ENCODE results near the gene ARG1. TPM values are rescaled to one million over a fixed set of nuclear protein-coding genes. Genes with fewer than 3 reads are reported as not detected.

ARG1 gene
- polyA plus RNA-seq, 2 of the 4 experiments (the other 2 are of a cell fraction): not detected

GRCh38 chr6:131555992-131556391 lies 17.0 kb upstream of the ARG1 start:
- ChIA-PET POLR2A (no interaction called here), CTCF (no interaction called here)
- Histone ChIP-seq H3K4me2 (no peak overlapping the region), H3K4me3 (no peak overlapping the region), H3K4me1 (no peaks in the 10 kb centered on the region), H3K9me3 (no peaks in the 10 kb centered on the region), H3K27ac (no peak overlapping the region)
- TF ChIP-seq MAFK (IDR thresholded peaks at IDR 0.05; ENCODE audit: partially characterized antibody) (no peak), PHF8 (IDR thresholded peaks at IDR 0.05; ENCODE audit: borderline replicate concordance, low read depth) (no peak), REST (IDR thresholded peaks at IDR 0.05) (no peak), EHMT2 (IDR thresholded peaks at IDR 0.05; ENCODE audit: low read depth) (no peak), RAD21 (conservative IDR thresholded peaks at IDR 0.05 in 1 of 2, IDR thresholded peaks at IDR 0.05 in 1 of 2) (no peak), HEYL (CRISPR knock-in tag; IDR thresholded peaks at IDR 0.05) (no peak), ZSCAN20 (CRISPR knock-in tag; IDR thresholded peaks at IDR 0.05) (no peak), RARB (CRISPR knock-in tag; IDR thresholded peaks at IDR 0.05) (no peak), NPAS2 (CRISPR knock-in tag; IDR thresholded peaks at IDR 0.05; ENCODE audit: borderline replicate concordance) (no peak), ATOH8 (CRISPR knock-in tag; IDR thresholded peaks at IDR 0.05; ENCODE audit: low read depth) (no peak), CEBPB (IDR thresholded peaks at IDR 0.05) (no peak), CHD4 (IDR thresholded peaks at IDR 0.05; ENCODE audit: borderline replicate concordance) (no peak), FOSL2 (IDR thresholded peaks at IDR 0.05) (no peak), FOSL2 (CRISPR knock-in tag; IDR thresholded peaks at IDR 0.05) (no peak)
- TF ChIP-seq, protein P1, sequence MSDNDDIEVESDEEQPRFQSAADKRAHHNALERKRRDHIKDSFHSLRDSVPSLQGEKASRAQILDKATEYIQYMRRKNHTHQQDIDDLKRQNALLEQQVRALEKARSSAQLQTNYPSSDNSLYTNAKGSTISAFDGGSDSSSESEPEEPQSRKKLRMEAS (IDR thresholded peaks at IDR 0.05): no peak
- TF ChIP-seq, protein P2, sequence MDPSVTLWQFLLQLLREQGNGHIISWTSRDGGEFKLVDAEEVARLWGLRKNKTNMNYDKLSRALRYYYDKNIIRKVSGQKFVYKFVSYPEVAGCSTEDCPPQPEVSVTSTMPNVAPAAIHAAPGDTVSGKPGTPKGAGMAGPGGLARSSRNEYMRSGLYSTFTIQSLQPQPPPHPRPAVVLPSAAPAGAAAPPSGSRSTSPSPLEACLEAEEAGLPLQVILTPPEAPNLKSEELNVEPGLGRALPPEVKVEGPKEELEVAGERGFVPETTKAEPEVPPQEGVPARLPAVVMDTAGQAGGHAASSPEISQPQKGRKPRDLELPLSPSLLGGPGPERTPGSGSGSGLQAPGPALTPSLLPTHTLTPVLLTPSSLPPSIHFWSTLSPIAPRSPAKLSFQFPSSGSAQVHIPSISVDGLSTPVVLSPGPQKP (IDR thresholded peaks at IDR 0.05; ENCODE audit: low read depth, low read length): no peak
- TF ChIP-seq, protein P3, sequence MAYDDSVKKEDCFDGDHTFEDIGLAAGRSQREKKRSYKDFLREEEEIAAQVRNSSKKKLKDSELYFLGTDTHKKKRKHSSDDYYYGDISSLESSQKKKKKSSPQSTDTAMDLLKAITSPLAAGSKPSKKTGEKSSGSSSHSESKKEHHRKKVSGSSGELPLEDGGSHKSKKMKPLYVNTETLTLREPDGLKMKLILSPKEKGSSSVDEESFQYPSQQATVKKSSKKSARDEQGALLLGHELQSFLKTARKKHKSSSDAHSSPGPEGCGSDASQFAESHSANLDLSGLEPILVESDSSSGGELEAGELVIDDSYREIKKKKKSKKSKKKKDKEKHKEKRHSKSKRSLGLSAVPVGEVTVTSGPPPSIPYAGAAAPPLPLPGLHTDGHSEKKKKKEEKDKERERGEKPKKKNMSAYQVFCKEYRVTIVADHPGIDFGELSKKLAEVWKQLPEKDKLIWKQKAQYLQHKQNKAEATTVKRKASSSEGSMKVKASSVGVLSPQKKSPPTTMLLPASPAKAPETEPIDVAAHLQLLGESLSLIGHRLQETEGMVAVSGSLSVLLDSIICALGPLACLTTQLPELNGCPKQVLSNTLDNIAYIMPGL (CRISPR knock-in tag; IDR thresholded peaks at IDR 0.05; ENCODE audit: borderline replicate concordance): no peak
- FAIRE-seq (no peak), ATAC-seq (no peak), DNase-seq (ENCODE audit: low read depth in 1 of 2, low spot score in 1 of 2) (no peak)

- ATAC-seq: no peak
Observed at GRCh38 chr6:131558922-131559321, 14.1 kb upstream of the ARG1 start.

More at GRCh38 chr6:131558922-131559321, 14.1 kb upstream of the ARG1 start:
- TF ChIP-seq PBX3 (IDR thresholded peaks at IDR 0.05) (no peak), ZSCAN20 (CRISPR knock-in tag; IDR thresholded peaks at IDR 0.05) (no peak), ZNF302 (CRISPR knock-in tag; IDR thresholded peaks at IDR 0.05) (no peak), EHMT2 (IDR thresholded peaks at IDR 0.05; ENCODE audit: low read depth) (no peak), HOXA7 (CRISPR knock-in tag; IDR thresholded peaks at IDR 0.05) (no peak), CHD4 (IDR thresholded peaks at IDR 0.05; ENCODE audit: borderline replicate concordance) (no peak), KDM5A (IDR thresholded peaks at IDR 0.05) (no peak), RARB (CRISPR knock-in tag; IDR thresholded peaks at IDR 0.05) (no peak), HEYL (CRISPR knock-in tag; IDR thresholded peaks at IDR 0.05) (no peak), BCL3 (IDR thresholded peaks at IDR 0.05) (no peak)
- TF ChIP-seq, protein P2 (IDR thresholded peaks at IDR 0.05; ENCODE audit: low read depth, low read length): no peak
- Histone ChIP-seq H3K4me1 (no peaks in the 10 kb centered on the region), H3K4me2 (no peak overlapping the region), H3K9me3 (no peaks in the 10 kb centered on the region), H3K4me3 (no peak overlapping the region), H3K27ac (no peak overlapping the region)
- DNase-seq (ENCODE audit: low read depth in 1 of 2, low spot score in 1 of 2) (no peak), FAIRE-seq (no peak)
- 68% methylated on average over 4 of the region's 4 CpGs for WGBS (ENCODE audit: missing lambda C conversion rate)
- CTCF ChIA-PET: no interaction called here
- POLR2A ChIA-PET: no interaction called here

Data from A549 (cell line).